HepG2 (cell line): ENCODE results near the gene HOXA13. TPM values are rescaled to one million over a fixed set of nuclear protein-coding genes. Genes with fewer than 3 reads are reported as not detected.

ENCODE experiments used
- ATAC-seq: fragments of 200-7000 bp; cut with Tn5 transposase; 3 replicates; pipeline ENCODE4 v1.9.1; 2020; ENCODE audit warnings: mild to moderate bottlenecking, moderate library complexity
- BruUV-seq: library from RNA; stranded (reverse); fragments of 400-500 nt; replicated peaks from 2 replicates; lab custom pipeline; 2021; lab: Mats Ljungman, UMichigan
- CTCF ChIA-PET: fragments of 300-600 bp; formaldehyde crosslinking; extraction: SDS; loops from one replicate; lab custom pipeline; 2021; ENCODE audit warnings: low total read pairs, inconsistent platforms, low intra/inter-chr PET ratio; lab: Yijun Ruan, JAX
- POLR2A ChIA-PET: fragments of 350-600 bp; sonication (Branson Sonifier 250); formaldehyde crosslinking; loops from one replicate; lab custom pipeline; 2020; ENCODE audit warnings: antibody characterized with exemption, inconsistent platforms; lab: Yijun Ruan, JAX
- DNase-seq: peaks from one replicate; pipeline ENCODE4 v3.0.0-alpha.2; 2015; ENCODE audit warnings: low spot score
- FAIRE-seq: peaks from 3 replicates; lab custom pipeline; 2011; peaks lifted over from hg19 to GRCh38; lab: Jason Lieb, UNC
- H2AFZ ChIP-seq: one replicate; pipeline ENCODE4 v1.6.1; 2011; ENCODE audit warnings: low read length, inconsistent platforms
- H3K27ac ChIP-seq: fragments of 300-600 bp; 3 replicates; pipeline ENCODE4 v1.8.0; 2011; ENCODE audit warnings: mixed run types, mild to moderate bottlenecking, mixed read lengths, low read length, inconsistent platforms; ENCODE audit not compliant: insufficient read depth; ENCODE audit errors: extremely low read length
- H3K27me3 ChIP-seq, 2 experiments: fragments of 200-600 bp in 1 of 2; 2 replicates in 1 of 2; 3 replicates in 1 of 2; pipeline versions ENCODE4 v1.6.0 to v1.8.0; 2011; ENCODE audit warnings: low read length in 2 of 2, mild to moderate bottlenecking in 2 of 2, moderate library complexity in 2 of 2, inconsistent platforms in 1 of 2; ENCODE audit not compliant: insufficient read depth in 2 of 2, control insufficient read depth in 1 of 2
- H3K36me3 ChIP-seq, 2 experiments: fragments of 200-600 bp in 1 of 2; replicated peaks in 1 of 2; 2 replicates in 1 of 2; 3 replicates in 1 of 2; pipeline versions ENCODE4 v1.5.1 to v1.8.0; 2011; ENCODE audit warnings: low read length in 2 of 2, inconsistent platforms in 1 of 2; ENCODE audit not compliant: insufficient read depth in 2 of 2, control insufficient read depth in 1 of 2
- H3K4me1 ChIP-seq: 2 replicates; pipeline ENCODE4 v1.5.1; 2012; ENCODE audit warnings: low read length, inconsistent platforms; ENCODE audit not compliant: insufficient read depth
- H3K4me2 ChIP-seq: 2 replicates; pipeline ENCODE4 v1.6.0; 2011; ENCODE audit warnings: low read depth, low read length, inconsistent platforms
- H3K4me3 ChIP-seq, 3 experiments: fragments of 200-600 bp in 1 of 3; sonication (generic), shearing (Covaris generic) in 1 of 3; replicated peaks in 1 of 3; 2 replicates each; pipeline ENCODE4 v1.5.1; 2011 to 2016; ENCODE audit warnings: low read length in 3 of 3, inconsistent platforms in 2 of 3, low read depth in 2 of 3, mild to moderate bottlenecking in 2 of 3, control low read depth in 1 of 3, mixed read lengths in 1 of 3; ENCODE audit not compliant: insufficient read depth in 1 of 3
- H3K79me2 ChIP-seq: one replicate; pipeline ENCODE4 v1.6.1; 2011; ENCODE audit warnings: low read length, inconsistent platforms; ENCODE audit not compliant: insufficient read depth
- H3K9ac ChIP-seq: 2 replicates; pipeline ENCODE4 v1.6.0; 2011; ENCODE audit warnings: mild to moderate bottlenecking, low read depth, low read length, inconsistent platforms; ENCODE audit not compliant: insufficient read depth
- H3K9me3 ChIP-seq: 2 replicates; pipeline ENCODE4 v1.5.1; 2012; ENCODE audit warnings: mild to moderate bottlenecking, low read length
- H4K20me1 ChIP-seq: 2 replicates; pipeline ENCODE4 v1.6.0; 2011; ENCODE audit warnings: inconsistent platforms, mild to moderate bottlenecking, low read length, moderate library complexity; ENCODE audit not compliant: insufficient read depth
- ASH2L ChIP-seq: fragments of 300-600, 200-600 bp; sonication (generic); IDR thresholded peaks from 2 replicates; pipeline ENCODE4 v1.7.0; 2017; ENCODE audit warnings: low read depth, mild to moderate bottlenecking, moderate library complexity, mixed read lengths, low read length; ENCODE audit not compliant: insufficient read length
- KDM6A ChIP-seq: IDR thresholded peaks from 2 replicates; pipeline ENCODE4 v1.6.1; 2016; ENCODE audit warnings: low read depth
- KLF15 ChIP-seq: sonication (generic); formaldehyde crosslinking; IDR thresholded peaks from 2 replicates; pipeline ENCODE4 v1.8.1; 2023; ENCODE audit warnings: borderline replicate concordance, mild to moderate bottlenecking, inconsistent platforms, missing genetic modification reagents, mixed read lengths
- PITX1 ChIP-seq: sonication (generic); formaldehyde crosslinking; IDR thresholded peaks from 2 replicates; pipeline ENCODE4 v1.5.1; 2020; ENCODE audit warnings: mild to moderate bottlenecking, missing genetic modification reagents
- YY1 ChIP-seq: IDR thresholded peaks from 2 replicates; pipeline ENCODE4 v1.6.1; 2011; ENCODE audit warnings: low read length, low read depth, moderate library complexity, mild to moderate bottlenecking; ENCODE audit not compliant: insufficient read depth, insufficient replicate concordance
- ZNF451 ChIP-seq: sonication (generic); formaldehyde crosslinking; IDR thresholded peaks from 2 replicates; pipeline ENCODE4 v1.5.0; 2020; ENCODE audit warnings: mild to moderate bottlenecking, missing genetic modification reagents
- ZNF605 ChIP-seq: sonication (generic); formaldehyde crosslinking; IDR thresholded peaks from 2 replicates; pipeline ENCODE4 v1.8.0; 2022; ENCODE audit warnings: mild to moderate bottlenecking, missing genetic modification reagents
- ZNF652 ChIP-seq: IDR thresholded peaks from 2 replicates; pipeline ENCODE4 v1.6.1; 2016; ENCODE audit warnings: low read depth, borderline replicate concordance
- WGBS: methylation state at CpG from one replicate; pipeline ENCODE4 v1.1.6; 2017; ENCODE audit warnings: low lambda C conversion rate; 5-methylcytosine and 5-hydroxymethylcytosine counted together
- in situ Hi-C: cut with HindIII; loops from 2 replicates; pipeline ENCODE4 v1.10.0; 2017; ENCODE audit warnings: low pct_unique_long_range_greater_than_20kb; ENCODE audit not compliant: extremely low pct_ligation_motif_present
- intact Hi-C: fragments of 100-400 bp; cut with micrococcal nuclease; formaldehyde crosslinking; loops from one replicate; pipeline ENCODE4 v1.10.0; 2022; ENCODE audit not compliant: unreplicated experiment
- polyA plus RNA-seq, 8 experiments: library from polyadenylated mRNA; depleted of rRNA in 3 of 8; stranded (reverse) in 7 of 8; unstranded in 1 of 8; fragments of >200 nt; fragmentation: Illumina TruSeq in 4 of 8; extraction: Trizol in 4 of 8; gene quantifications; 2 replicates each; pipeline versions ENCODE4 v1.2.1 to v1.2.3, GENCODE V29; 2011 to 2016; ENCODE audit warnings: low read depth in 4 of 8, missing spikeins in 1 of 8, mixed read lengths in 1 of 8; ENCODE audit not compliant: insufficient read depth in 1 of 8
- total RNA-seq, 5 experiments: library from RNA; depleted of rRNA; stranded (reverse); fragments of >200 nt; fragmentation: Illumina TruSeq; extraction: Trizol; gene quantifications; 2 replicates each; pipeline ENCODE4 v1.2.3, GENCODE V29; 2016; ENCODE audit warnings: low read depth in 1 of 5

The HOXA13 gene
- total and polyA plus RNA-seq, 2 of the 13 experiments (the other 11 are each of a cell fraction or from before 2014, with no cell fraction given) = 0.01 to 0.04 TPM

DNA sequence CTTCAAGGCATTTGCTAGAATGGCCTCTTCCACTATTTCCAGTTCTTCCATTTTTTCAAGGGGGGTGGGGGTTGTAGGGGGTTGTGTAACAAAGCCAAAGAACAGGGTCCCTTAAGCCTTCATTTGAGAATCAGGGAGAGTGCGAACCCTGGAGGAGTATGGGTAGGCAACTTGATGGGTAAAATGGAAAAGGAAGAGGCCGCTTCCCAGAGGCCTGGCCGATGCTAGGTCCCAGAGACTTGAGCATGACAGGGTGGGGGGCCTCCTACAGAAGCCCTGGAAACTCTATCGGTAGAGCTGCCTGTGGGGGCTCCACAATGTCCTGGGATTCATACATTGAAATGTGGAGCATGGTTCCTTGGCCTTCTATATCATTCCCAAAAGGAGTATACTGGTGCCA is 9.1 kb upstream of the HOXA13 start (continued):
- no peak for TF ChIP-seq ZNF451

DNA sequence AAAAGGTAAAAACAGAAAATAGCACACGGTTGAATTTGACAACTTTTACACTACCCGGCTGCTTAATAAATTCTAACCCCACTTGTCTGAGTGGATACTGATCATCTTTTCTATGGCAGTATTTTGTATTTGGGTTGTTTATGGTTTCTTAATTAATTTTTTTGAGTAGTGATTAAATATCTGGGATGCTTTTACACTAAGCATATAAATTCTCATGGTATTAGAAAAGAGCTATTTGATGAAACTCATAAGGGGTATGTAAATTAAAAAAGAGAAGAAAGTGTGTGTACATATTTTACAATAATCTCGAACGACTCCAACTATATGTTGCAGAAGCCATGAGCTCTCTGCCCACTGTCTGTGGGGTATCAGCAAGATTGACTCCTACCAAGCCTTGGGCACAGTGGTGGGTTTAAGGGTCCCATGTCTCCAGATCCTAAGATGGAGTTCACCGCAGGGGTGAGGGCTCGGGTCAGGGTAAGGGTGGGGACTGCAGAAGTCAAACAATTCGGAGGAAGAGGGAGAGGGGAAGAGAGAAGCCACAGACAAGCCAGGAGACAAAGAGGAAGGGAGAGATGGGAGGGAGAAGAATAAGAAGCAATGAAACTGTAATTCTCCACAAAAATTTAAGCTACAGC is 7.6 kb upstream of the HOXA13 start:
- CTCF ChIA-PET = no interaction called here
- no peak overlapping the region for H3K4me2 ChIP-seq
- FAIRE-seq = no peak

More for the DNA sequence above, 7.6 kb upstream of the HOXA13 start:
- H3K9me3 ChIP-seq = no peaks in the 10 kb centered on the region
- intact Hi-C loops (no loop called here), in situ Hi-C loops (loop anchor here (10.0 kb wide), 1 partner anchor 367 kb away; no protein-coding TSS in a partner anchor)
- H4K20me1 ChIP-seq = no peaks in the 10 kb centered on the region
- no TSS peak for BruUV-seq
- no peak overlapping the region for H3K4me3 ChIP-seq
- POLR2A ChIA-PET = no interaction called here
- H3K9ac ChIP-seq = no peak overlapping the region
- peaks cover 15% of the 10 kb centered on the region for H3K4me1 ChIP-seq
- H2AFZ ChIP-seq = no peak overlapping the region
- no peaks in the 10 kb centered on the region for H3K36me3 ChIP-seq
- WGBS = 37% methylated on average over 7 of the region's 7 CpGs
- TF ChIP-seq ZNF652 (CRISPR knock-in tag) = no peak
- no peak for TF ChIP-seq PITX1 (CRISPR knock-in tag)
- no peak for TF ChIP-seq ASH2L
- no peak for TF ChIP-seq ZNF605 (CRISPR knock-in tag)
- no peak for TF ChIP-seq KLF15 (CRISPR knock-in tag)
- no peak for TF ChIP-seq YY1
- no peak for TF ChIP-seq KDM6A
- DNase-seq = no peak
- no peaks in the 10 kb centered on the region for H3K79me2 ChIP-seq
- peaks cover 10 to 88% of the 10 kb centered on the region in 2 experiments for H3K27me3 ChIP-seq
- no peak for ATAC-seq
- H3K27ac ChIP-seq = no peak overlapping the region
